ENCODE results near the gene MAP1LC3B.

- TF ChIP-seq CTCF (IDR thresholded peaks at IDR 0.05) (no peak), EZH2phosphoT487 (IDR thresholded peaks at IDR 0.05) (no peak)
Observed at GRCh38 chr16:87434146-87434667, 42.1 kb downstream of the MAP1LC3B start.
